GM12878 (cell line): Measurements from ENCODE around the gene WDHD1. TPM values are rescaled to one million over a fixed set of nuclear protein-coding genes. Genes with fewer than 3 reads are reported as not detected.

Source experiments
- ATF3 ChIP-seq: IDR thresholded peaks from 2 replicates; pipeline ENCODE4 v1.6.1; 2011; ENCODE audit warnings: low read depth, mild to moderate bottlenecking, low read length, moderate library complexity, borderline replicate concordance; ENCODE audit errors: extremely low read depth
- ATF7 ChIP-seq: fragments of 450-650 bp; IDR thresholded peaks from 2 replicates; pipeline ENCODE4 v1.6.1; 2016; ENCODE audit warnings: low read depth, mild to moderate bottlenecking
- CREM ChIP-seq: IDR thresholded peaks from 2 replicates; pipeline ENCODE4 v1.6.1; 2014; ENCODE audit warnings: antibody characterized with exemption, low read depth
- E4F1 ChIP-seq: fragments of 450-650 bp; IDR thresholded peaks from 2 replicates; pipeline ENCODE4 v1.6.1; 2018; ENCODE audit warnings: borderline replicate concordance, mild to moderate bottlenecking; ENCODE audit not compliant: partially characterized antibody
- EGR1 ChIP-seq, 2 experiments: IDR thresholded peaks; 1 replicate in 1 of 2; 2 replicates in 1 of 2; pipeline ENCODE4 v1.6.1; 2011 to 2012; ENCODE audit warnings: low read depth in 2 of 2, low read length in 2 of 2, borderline replicate concordance in 1 of 2, mild to moderate bottlenecking in 1 of 2, moderate library complexity in 1 of 2
- GABPA ChIP-seq: IDR thresholded peaks from 2 replicates; pipeline ENCODE4 v1.6.1; 2014; ENCODE audit warnings: antibody characterized with exemption, low read depth, mild to moderate bottlenecking, inconsistent platforms
- GATAD2B ChIP-seq: fragments of 450-650 bp; conservative IDR thresholded peaks from 2 replicates; pipeline ENCODE4 v1.6.1; 2017; ENCODE audit warnings: low read depth, mild to moderate bottlenecking, moderate library complexity
- HDGF ChIP-seq: fragments of 450-650 bp; IDR thresholded peaks from 2 replicates; pipeline ENCODE4 v1.6.1; 2016; ENCODE audit warnings: antibody characterized with exemption
- NR2F1 ChIP-seq: fragments of 450-650 bp; conservative IDR thresholded peaks from 2 replicates; pipeline ENCODE4 v1.6.1; 2017; ENCODE audit warnings: mild to moderate bottlenecking
- NRF1 ChIP-seq: conservative IDR thresholded peaks from 2 replicates; pipeline ENCODE4 v1.6.1; 2011; ENCODE audit warnings: mild to moderate bottlenecking, low read depth, low read length, improper control_type of control experiment
- PAX8 ChIP-seq: fragments of 450-650 bp; IDR thresholded peaks from 2 replicates; pipeline ENCODE4 v1.6.1; 2017; ENCODE audit warnings: mild to moderate bottlenecking, moderate library complexity
- POLR2AphosphoS5 ChIP-seq: IDR thresholded peaks from 2 replicates; pipeline ENCODE4 v1.6.1; 2011; ENCODE audit warnings: mild to moderate bottlenecking, low read length, inconsistent platforms
- POU2F2 ChIP-seq: IDR thresholded peaks from 3 replicates; pipeline ENCODE4 v1.6.1; 2011; ENCODE audit warnings: low read depth, mild to moderate bottlenecking, low read length, borderline replicate concordance
- RAD21 ChIP-seq: IDR thresholded peaks from 2 replicates; pipeline ENCODE4 v1.6.1; 2011; ENCODE audit warnings: mild to moderate bottlenecking, low read depth, low read length, moderate library complexity; ENCODE audit not compliant: insufficient read depth
- RCOR1 ChIP-seq: conservative IDR thresholded peaks from 2 replicates; pipeline ENCODE4 v1.6.1; 2012; ENCODE audit warnings: low read depth, low read length, improper control_type of control experiment
- SIX5 ChIP-seq: IDR thresholded peaks from 2 replicates; pipeline ENCODE4 v1.6.1; 2011; ENCODE audit warnings: mild to moderate bottlenecking, low read depth, low read length, moderate library complexity; ENCODE audit not compliant: severe bottlenecking
- SMAD1 ChIP-seq: fragments of 450-650 bp; IDR thresholded peaks from 2 replicates; pipeline ENCODE4 v1.6.1; 2018; ENCODE audit warnings: mild to moderate bottlenecking, low read depth; ENCODE audit not compliant: partially characterized antibody
- SPI1 ChIP-seq: IDR thresholded peaks from 2 replicates; pipeline ENCODE4 v1.6.1; 2011; ENCODE audit warnings: low read depth, mild to moderate bottlenecking, low read length, moderate library complexity, borderline replicate concordance; ENCODE audit not compliant: insufficient read depth
- SREBF1 ChIP-seq: IDR thresholded peaks from 2 replicates; pipeline ENCODE4 v1.6.1; 2012; ENCODE audit warnings: mild to moderate bottlenecking, low read length
- SRF ChIP-seq, 2 experiments: IDR thresholded peaks; 2 replicates each; pipeline ENCODE4 v1.6.1; 2011; ENCODE audit warnings: low read depth in 2 of 2, low read length in 2 of 2, mild to moderate bottlenecking in 1 of 2, moderate library complexity in 1 of 2
- STAT1 ChIP-seq: fragments of 450-650 bp; conservative IDR thresholded peaks from 2 replicates; pipeline ENCODE4 v1.6.1; 2014; ENCODE audit warnings: antibody characterized with exemption, mild to moderate bottlenecking
- SUPT20H ChIP-seq: IDR thresholded peaks from 2 replicates; pipeline ENCODE4 v1.6.1; 2011; ENCODE audit warnings: low read depth, mild to moderate bottlenecking, low read length, moderate library complexity, borderline replicate concordance; ENCODE audit not compliant: control insufficient read depth
- TCF3 ChIP-seq: IDR thresholded peaks from 2 replicates; pipeline ENCODE4 v1.6.1; 2012; ENCODE audit warnings: low read depth, mild to moderate bottlenecking, low read length, borderline replicate concordance; ENCODE audit not compliant: insufficient read depth
- WRNIP1 ChIP-seq: IDR thresholded peaks from 2 replicates; pipeline ENCODE4 v1.6.1; 2011; ENCODE audit warnings: low read depth, low read length, improper control_type of control experiment, borderline replicate concordance
- YY1 ChIP-seq: IDR thresholded peaks from 2 replicates; pipeline ENCODE4 v1.6.1; 2011; ENCODE audit warnings: low read depth, mild to moderate bottlenecking, low read length
- ZZZ3 ChIP-seq: IDR thresholded peaks from 2 replicates; pipeline ENCODE4 v1.6.1; 2011; ENCODE audit warnings: low read depth; ENCODE audit not compliant: control insufficient read depth, insufficient read length
- polyA plus RNA-seq, 11 experiments: library from polyadenylated mRNA; depleted of rRNA in 4 of 11; unstranded in 6 of 11; stranded (reverse) in 5 of 11; fragments of >200 nt; fragmentation: Nextera tagmentation in 4 of 11; fragmentation: Illumina TruSeq in 1 of 11; extraction: Ambion mirVana in 4 of 11; extraction: Trizol in 1 of 11; gene quantifications; 1 replicate in 1 of 11; 2 replicates in 10 of 11; pipeline versions ENCODE4 v1.2.1 to v1.2.3, GENCODE V29; 2011 to 2016; ENCODE audit warnings: inconsistent platforms in 2 of 11, missing spikeins in 2 of 11, low read depth in 1 of 11
- total RNA-seq, 4 experiments: library from RNA; depleted of rRNA in 3 of 4; stranded (reverse); fragments of >200 nt in 3 of 4; fragmentation: Illumina TruSeq in 1 of 4; extraction: Trizol in 1 of 4; gene quantifications; 2 replicates each; pipeline versions ENCODE4 v1.2.1 to v1.2.3, GENCODE V29; 2013 to 2021
- TF ChIP-seq, protein P1 (sequence below): fragments of 450-650 bp; IDR thresholded peaks from 2 replicates; pipeline ENCODE4 v1.6.1; 2017; ENCODE audit warnings: low read depth, mild to moderate bottlenecking, moderate library complexity

The WDHD1 gene
- total and polyA plus RNA-seq, 10 of the 15 experiments (the other 5 are each of a cell fraction or from before 2014, with no cell fraction given), result 11.3 to 50.5 (median 32.6) TPM

- TF ChIP-seq RAD21, result peak; percentile 30; the same call in 1 of the 2 replicates
- TF ChIP-seq, protein P1, sequence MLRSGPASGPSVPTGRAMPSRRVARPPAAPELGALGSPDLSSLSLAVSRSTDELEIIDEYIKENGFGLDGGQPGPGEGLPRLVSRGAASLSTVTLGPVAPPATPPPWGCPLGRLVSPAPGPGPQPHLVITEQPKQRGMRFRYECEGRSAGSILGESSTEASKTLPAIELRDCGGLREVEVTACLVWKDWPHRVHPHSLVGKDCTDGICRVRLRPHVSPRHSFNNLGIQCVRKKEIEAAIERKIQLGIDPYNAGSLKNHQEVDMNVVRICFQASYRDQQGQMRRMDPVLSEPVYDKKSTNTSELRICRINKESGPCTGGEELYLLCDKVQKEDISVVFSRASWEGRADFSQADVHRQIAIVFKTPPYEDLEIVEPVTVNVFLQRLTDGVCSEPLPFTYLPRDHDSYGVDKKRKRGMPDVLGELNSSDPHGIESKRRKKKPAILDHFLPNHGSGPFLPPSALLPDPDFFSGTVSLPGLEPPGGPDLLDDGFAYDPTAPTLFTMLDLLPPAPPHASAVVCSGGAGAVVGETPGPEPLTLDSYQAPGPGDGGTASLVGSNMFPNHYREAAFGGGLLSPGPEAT, result no peak
- TF ChIP-seq NR2F1, result peak; percentile 93
- TF ChIP-seq PAX8, result no peak
- peak; percentile 37; the same call in 1 of the 2 replicates for TF ChIP-seq YY1
- 0 out of 2 replicates have a peak, but pooled peaks have one; percentile 16 for TF ChIP-seq STAT1
- no peak for TF ChIP-seq SREBF1
- no peak for TF ChIP-seq GABPA
- TF ChIP-seq ZZZ3, result no peak
- no peak for TF ChIP-seq NRF1
- TF ChIP-seq SIX5, result no peak
- TF ChIP-seq SPI1, result no peak
- TF ChIP-seq SUPT20H, result no peak
- no peak for TF ChIP-seq SMAD1
- peak; percentile 29 to 49; a peak in 1 of 4 replicates for TF ChIP-seq SRF (IDR thresholded peaks at IDR 0.05; ENCODE audit: low read depth in 2 of 2, low read length in 2 of 2)
- no peak for TF ChIP-seq E4F1
- no peak for TF ChIP-seq WRNIP1
- TF ChIP-seq CREM, result peak; percentile 60; the same call in 1 of the 2 replicates
- no peak for TF ChIP-seq HDGF
- no peak for TF ChIP-seq EGR1 (IDR thresholded peaks at IDR 0.05; ENCODE audit: borderline replicate concordance in 1 of 2, low read depth in 2 of 2, low read length in 2 of 2)
- no peak for TF ChIP-seq ATF7
- TF ChIP-seq GATAD2B, result peak; percentile 57; the same call in 1 of the 2 replicates
- peak; percentile 85 for TF ChIP-seq POU2F2
- peak; percentile 97 for TF ChIP-seq POLR2AphosphoS5
- TF ChIP-seq TCF3, result no peak
- TF ChIP-seq RCOR1, result no peak
- TF ChIP-seq ATF3, result no peak
These were observed 124.1 kb downstream of the WDHD1 start, which contains the start of gene GCH1 (continued) for GRCh38 chr14:54902521-54903420.
